GM12892 (cell line): ENCODE results near the gene AP4S1.

Experiments used
- POLR2A ChIP-seq: IDR thresholded peaks from 2 replicates; pipeline ENCODE4 v1.6.1; 2011; ENCODE audit warnings: low read depth, low read length, control low read depth
- POLR2AphosphoS5 ChIP-seq: IDR thresholded peaks from 2 replicates; pipeline ENCODE4 v1.6.1; 2011; ENCODE audit warnings: low read depth, low read length, control low read depth
- TAF1 ChIP-seq: IDR thresholded peaks from 2 replicates; pipeline ENCODE4 v1.6.1; 2011; ENCODE audit warnings: low read depth, mild to moderate bottlenecking, control low read depth, low read length, borderline replicate concordance

- TF ChIP-seq POLR2A (no peak), POLR2AphosphoS5 (no peak), TAF1 (no peak)
Observed at GRCh38 chr14:30985796-30986195, 39.7 kb upstream of the AP4S1 start.
